ENCODE data around the gene CMYA5. TPM values are rescaled to one million over a fixed set of nuclear protein-coding genes. Genes with fewer than 3 reads are reported as not detected.
"Not testable (repeated sequence)": the region's sequence is repeated elsewhere in the genome, so short reads cannot be mapped to it uniquely, and the experiment has no call there.

Gene CMYA5
- total and polyA plus RNA-seq, 9 donors, result 13.7 to 65.6 (median 41.5) TPM

- TF ChIP-seq EP300 (IDR thresholded peaks at IDR 0.05) (no peak), POLR2A (IDR thresholded peaks at IDR 0.05) (no peak)
- TF ChIP-seq, protein P1, sequence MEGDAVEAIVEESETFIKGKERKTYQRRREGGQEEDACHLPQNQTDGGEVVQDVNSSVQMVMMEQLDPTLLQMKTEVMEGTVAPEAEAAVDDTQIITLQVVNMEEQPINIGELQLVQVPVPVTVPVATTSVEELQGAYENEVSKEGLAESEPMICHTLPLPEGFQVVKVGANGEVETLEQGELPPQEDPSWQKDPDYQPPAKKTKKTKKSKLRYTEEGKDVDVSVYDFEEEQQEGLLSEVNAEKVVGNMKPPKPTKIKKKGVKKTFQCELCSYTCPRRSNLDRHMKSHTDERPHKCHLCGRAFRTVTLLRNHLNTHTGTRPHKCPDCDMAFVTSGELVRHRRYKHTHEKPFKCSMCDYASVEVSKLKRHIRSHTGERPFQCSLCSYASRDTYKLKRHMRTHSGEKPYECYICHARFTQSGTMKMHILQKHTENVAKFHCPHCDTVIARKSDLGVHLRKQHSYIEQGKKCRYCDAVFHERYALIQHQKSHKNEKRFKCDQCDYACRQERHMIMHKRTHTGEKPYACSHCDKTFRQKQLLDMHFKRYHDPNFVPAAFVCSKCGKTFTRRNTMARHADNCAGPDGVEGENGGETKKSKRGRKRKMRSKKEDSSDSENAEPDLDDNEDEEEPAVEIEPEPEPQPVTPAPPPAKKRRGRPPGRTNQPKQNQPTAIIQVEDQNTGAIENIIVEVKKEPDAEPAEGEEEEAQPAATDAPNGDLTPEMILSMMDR (IDR thresholded peaks at IDR 0.05), result no peak
- H3K27ac ChIP-seq, result no peak overlapping the region
- H3K27me3 ChIP-seq, result no peaks in the 10 kb centered on the region
- no peaks in the 10 kb centered on the region for H3K9me3 ChIP-seq
- intact Hi-C loops (cut with DNase I), result no loop called here
- 95 to 100% (median 98%) methylated on average over 1 of the region's 1 CpG for WGBS, 3 donors
- H3K4me1 ChIP-seq (ENCODE audit: insufficient read depth), result no peaks in the 10 kb centered on the region
- DNase-seq, result no peak
- no peak overlapping the region for H3K4me3 ChIP-seq
- H3K36me3 ChIP-seq, result no peaks in the 10 kb centered on the region
These were observed 70.2 kb downstream of the CMYA5 start for GRCh38 chr5:79759848-79760247.

DNA sequence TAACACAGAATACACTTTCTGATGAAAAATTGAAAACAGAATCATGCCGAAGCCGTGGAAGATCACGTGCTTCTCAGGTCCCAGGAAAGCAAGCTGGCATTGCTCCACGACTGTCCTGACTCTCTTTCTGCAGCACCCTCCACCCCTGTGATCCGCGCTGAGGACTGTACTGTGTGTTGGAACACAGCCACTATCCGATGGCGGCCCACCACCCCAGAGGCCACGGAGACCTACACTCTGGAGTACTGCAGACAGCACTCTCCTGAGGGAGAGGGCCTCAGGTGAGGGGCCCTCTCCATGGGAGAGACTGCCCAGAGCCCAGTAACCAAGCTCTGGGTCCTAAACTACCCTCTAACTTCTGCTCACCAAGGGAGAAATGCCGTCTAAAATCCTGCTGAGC lies 73.3 kb downstream of the CMYA5 start:
- no peak for DNase-seq
- no peak overlapping the region for H3K27ac ChIP-seq
- no peaks in the 10 kb centered on the region for H3K4me1 ChIP-seq (ENCODE audit: insufficient read depth)
- no peaks in the 10 kb centered on the region for H3K36me3 ChIP-seq
- TF ChIP-seq, protein P1 (IDR thresholded peaks at IDR 0.05), result no peak
- TF ChIP-seq POLR2A (IDR thresholded peaks at IDR 0.05) (no peak), EP300 (IDR thresholded peaks at IDR 0.05) (no peak)
- no peak overlapping the region for H3K4me3 ChIP-seq
- H3K9me3 ChIP-seq, result no peaks in the 10 kb centered on the region
- no peaks in the 10 kb centered on the region for H3K27me3 ChIP-seq
- WGBS, 3 donors, result 81 to 85% (median 84%) methylated on average over 10 of the region's 10 CpGs
- intact Hi-C loops (cut with DNase I), result no loop called here

DNA sequence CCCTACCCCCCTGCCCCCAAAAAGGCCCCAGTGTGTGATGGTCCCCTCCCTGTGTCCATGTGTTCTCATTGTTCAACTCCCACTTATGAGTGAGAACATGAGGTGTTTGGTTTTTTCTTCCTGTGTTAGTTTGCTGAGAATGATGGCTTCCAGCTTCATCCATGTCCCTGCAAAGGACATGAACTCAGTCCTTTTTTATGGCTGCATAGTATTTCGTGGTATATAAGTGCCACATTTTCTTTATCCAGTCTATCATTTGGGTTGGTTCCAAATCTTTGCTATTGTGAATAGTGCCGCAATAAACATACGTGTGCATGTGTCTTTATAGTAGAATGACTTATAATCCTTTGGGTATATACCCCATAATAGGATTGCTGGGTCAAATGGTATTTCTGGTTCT lies 74.5 kb downstream of the CMYA5 start:
- H3K9me3 ChIP-seq; H3K36me3 ChIP-seq; H3K4me1 ChIP-seq (ENCODE audit: insufficient read depth); H3K27me3 ChIP-seq; H3K27ac ChIP-seq; H3K4me3 ChIP-seq; intact Hi-C loops (cut with DNase I); DNase-seq: not testable (repeated sequence)
- WGBS, 3 donors, result 85 to 97% (median 96%) methylated on average over 3 of the region's 3 CpGs

GRCh38 chr5:79771387-79771786 lies 81.8 kb downstream of the CMYA5 start:
- H3K4me1 ChIP-seq (ENCODE audit: insufficient read depth), result no peaks in the 10 kb centered on the region
- intact Hi-C loops (cut with DNase I), result no loop called here
- DNase-seq, result no peak
- H3K4me3 ChIP-seq, result no peak overlapping the region
- WGBS, 3 donors, result 76 to 90% (median 84%) methylated on average over 2 of the region's 2 CpGs
- H3K27ac ChIP-seq, result no peak overlapping the region
- H3K9me3 ChIP-seq, result no peaks in the 10 kb centered on the region
- TF ChIP-seq, protein P1 (IDR thresholded peaks at IDR 0.05), result no peak
- TF ChIP-seq POLR2A (IDR thresholded peaks at IDR 0.05) (no peak), EP300 (IDR thresholded peaks at IDR 0.05) (no peak)
- H3K27me3 ChIP-seq, result no peaks in the 10 kb centered on the region
- H3K36me3 ChIP-seq, result no peaks in the 10 kb centered on the region

- no peak overlapping the region for H3K4me3 ChIP-seq
- H3K9me3 ChIP-seq, result no peaks in the 10 kb centered on the region
- no peak overlapping the region for H3K27ac ChIP-seq
- H3K4me1 ChIP-seq (ENCODE audit: insufficient read depth), result no peaks in the 10 kb centered on the region
- no peak for DNase-seq
- no peaks in the 10 kb centered on the region for H3K36me3 ChIP-seq
- WGBS, 3 donors, result 70 to 78% (median 74%) methylated on average over 5 of the region's 5 CpGs
- H3K27me3 ChIP-seq, result no peaks in the 10 kb centered on the region
- no peak for TF ChIP-seq EP300 (IDR thresholded peaks at IDR 0.05)
- intact Hi-C loops (cut with DNase I), result no loop called here
These were observed 83.0 kb downstream of the CMYA5 start for GRCh38 chr5:79772651-79773050.

- no peaks in the 10 kb centered on the region for H3K4me1 ChIP-seq (ENCODE audit: insufficient read depth)
- H3K9me3 ChIP-seq, result no peaks in the 10 kb centered on the region
- no peak overlapping the region for H3K27ac ChIP-seq
- no peak for DNase-seq
- no peak overlapping the region for H3K4me3 ChIP-seq
- TF ChIP-seq EP300 (IDR thresholded peaks at IDR 0.05), result no peak
- no peaks in the 10 kb centered on the region for H3K27me3 ChIP-seq
- 90 to 92% (median 90%) methylated on average over 4 of the region's 4 CpGs for WGBS, 3 donors
- H3K36me3 ChIP-seq, result no peaks in the 10 kb centered on the region
- intact Hi-C loops (cut with DNase I), result no loop called here
These were observed 84.0 kb downstream of the CMYA5 start for GRCh38 chr5:79773612-79774011.

All from ovary (tissue), 9 donors.